SU-DHL-6 (cell line): ENCODE measurements around the gene GNAI2.

Source experiments
- EZH2phosphoT487 ChIP-seq: fragments of 200-600 bp; sonication (generic), shearing (Covaris generic); conservative IDR thresholded peaks from 2 replicates; pipeline ENCODE4 v1.6.1; 2018; ENCODE audit warnings: mild to moderate bottlenecking, antibody characterized with exemption, low read length, moderate library complexity, mixed read lengths
- TF ChIP-seq, protein P1 (sequence below): fragments of 200-600 bp; sonication (generic); IDR thresholded peaks from one replicate; pipeline ENCODE4 v1.5.1; 2017; ENCODE audit warnings: antibody characterized with exemption, mild to moderate bottlenecking, low read length, moderate library complexity; ENCODE audit not compliant: insufficient read depth, poor library complexity, severe bottlenecking

DNA sequence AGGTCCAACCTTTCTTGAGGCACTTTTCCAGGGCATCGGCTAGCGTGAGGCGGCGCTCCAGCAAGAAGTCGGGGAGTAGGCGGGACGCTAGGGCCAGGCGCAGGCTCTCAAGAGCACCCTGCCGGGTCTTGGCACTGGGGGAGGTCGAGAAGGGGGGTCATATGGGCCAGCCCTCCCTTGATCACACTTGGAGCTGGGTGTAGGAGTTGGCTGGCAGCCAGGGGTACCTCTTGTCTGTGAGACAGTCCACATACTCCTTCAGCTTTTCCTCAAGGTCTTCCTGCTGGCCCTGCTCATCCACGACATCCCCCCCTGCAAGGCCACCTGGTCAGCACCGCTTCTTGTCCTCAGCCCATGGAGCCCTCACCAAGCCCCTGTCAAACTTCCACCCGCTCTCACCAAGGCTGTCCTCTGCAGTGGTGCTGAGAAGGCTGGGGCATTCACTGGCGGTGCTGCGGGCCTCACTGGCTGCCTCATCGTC, 54.2 kb downstream of the GNAI2 start:
- TF ChIP-seq, protein P1, sequence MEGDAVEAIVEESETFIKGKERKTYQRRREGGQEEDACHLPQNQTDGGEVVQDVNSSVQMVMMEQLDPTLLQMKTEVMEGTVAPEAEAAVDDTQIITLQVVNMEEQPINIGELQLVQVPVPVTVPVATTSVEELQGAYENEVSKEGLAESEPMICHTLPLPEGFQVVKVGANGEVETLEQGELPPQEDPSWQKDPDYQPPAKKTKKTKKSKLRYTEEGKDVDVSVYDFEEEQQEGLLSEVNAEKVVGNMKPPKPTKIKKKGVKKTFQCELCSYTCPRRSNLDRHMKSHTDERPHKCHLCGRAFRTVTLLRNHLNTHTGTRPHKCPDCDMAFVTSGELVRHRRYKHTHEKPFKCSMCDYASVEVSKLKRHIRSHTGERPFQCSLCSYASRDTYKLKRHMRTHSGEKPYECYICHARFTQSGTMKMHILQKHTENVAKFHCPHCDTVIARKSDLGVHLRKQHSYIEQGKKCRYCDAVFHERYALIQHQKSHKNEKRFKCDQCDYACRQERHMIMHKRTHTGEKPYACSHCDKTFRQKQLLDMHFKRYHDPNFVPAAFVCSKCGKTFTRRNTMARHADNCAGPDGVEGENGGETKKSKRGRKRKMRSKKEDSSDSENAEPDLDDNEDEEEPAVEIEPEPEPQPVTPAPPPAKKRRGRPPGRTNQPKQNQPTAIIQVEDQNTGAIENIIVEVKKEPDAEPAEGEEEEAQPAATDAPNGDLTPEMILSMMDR: no peak
- no peak for TF ChIP-seq EZH2phosphoT487
